C4-2B (cell line): Measurements from ENCODE around the gene PLA2G2D.

Source experiments
- H3K27ac ChIP-seq: fragments of 450-650 bp; 2 replicates; pipeline ENCODE4 v1.5.1; 2017
- ZFX ChIP-seq: fragments of 450-650 bp; IDR thresholded peaks from 2 replicates; pipeline ENCODE4 v1.6.1; 2017
- TF ChIP-seq, protein P1 (sequence below): fragments of 450-650 bp; conservative IDR thresholded peaks from 2 replicates; pipeline ENCODE4 v1.5.1; 2017; ENCODE audit warnings: mild to moderate bottlenecking

PLA2G2D gene

DNA sequence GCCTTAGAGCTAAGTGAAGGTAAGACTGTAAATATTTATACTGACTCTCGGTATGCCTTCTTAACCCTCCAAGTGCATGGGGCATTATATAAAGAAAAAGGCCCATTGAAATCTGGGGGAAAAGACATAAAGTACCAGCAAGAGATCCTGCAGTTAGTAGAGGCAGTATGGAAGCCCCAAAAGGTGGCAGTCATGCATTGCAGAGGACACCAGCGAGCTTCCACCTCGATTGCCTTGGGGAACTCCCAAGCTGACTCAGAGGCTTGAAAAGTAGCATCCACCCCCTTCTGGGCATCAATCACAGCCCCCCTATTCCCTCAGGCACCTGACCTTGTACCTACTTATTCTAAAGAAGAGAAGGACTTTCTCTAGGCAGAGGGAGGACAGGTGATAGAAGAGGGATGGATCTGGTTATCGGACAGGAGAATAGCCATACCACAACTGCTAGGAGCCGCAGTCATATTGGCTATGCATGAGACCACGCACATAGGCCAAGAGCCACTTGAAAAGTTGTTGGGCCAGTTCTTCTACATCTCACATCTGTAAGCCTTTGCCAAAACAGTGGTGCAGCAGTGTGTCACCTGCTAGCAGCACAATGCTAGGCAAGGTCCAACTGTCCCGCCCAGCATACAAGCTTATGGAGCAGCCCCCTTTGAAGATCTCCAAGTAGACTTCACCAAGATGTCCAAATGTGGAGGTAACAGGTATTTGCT, 39.2 kb upstream of the PLA2G2D start:
- TF ChIP-seq, protein P1, sequence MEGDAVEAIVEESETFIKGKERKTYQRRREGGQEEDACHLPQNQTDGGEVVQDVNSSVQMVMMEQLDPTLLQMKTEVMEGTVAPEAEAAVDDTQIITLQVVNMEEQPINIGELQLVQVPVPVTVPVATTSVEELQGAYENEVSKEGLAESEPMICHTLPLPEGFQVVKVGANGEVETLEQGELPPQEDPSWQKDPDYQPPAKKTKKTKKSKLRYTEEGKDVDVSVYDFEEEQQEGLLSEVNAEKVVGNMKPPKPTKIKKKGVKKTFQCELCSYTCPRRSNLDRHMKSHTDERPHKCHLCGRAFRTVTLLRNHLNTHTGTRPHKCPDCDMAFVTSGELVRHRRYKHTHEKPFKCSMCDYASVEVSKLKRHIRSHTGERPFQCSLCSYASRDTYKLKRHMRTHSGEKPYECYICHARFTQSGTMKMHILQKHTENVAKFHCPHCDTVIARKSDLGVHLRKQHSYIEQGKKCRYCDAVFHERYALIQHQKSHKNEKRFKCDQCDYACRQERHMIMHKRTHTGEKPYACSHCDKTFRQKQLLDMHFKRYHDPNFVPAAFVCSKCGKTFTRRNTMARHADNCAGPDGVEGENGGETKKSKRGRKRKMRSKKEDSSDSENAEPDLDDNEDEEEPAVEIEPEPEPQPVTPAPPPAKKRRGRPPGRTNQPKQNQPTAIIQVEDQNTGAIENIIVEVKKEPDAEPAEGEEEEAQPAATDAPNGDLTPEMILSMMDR: no peak
- no peak for TF ChIP-seq ZFX
- H3K27ac ChIP-seq: no peak overlapping the region

DNA sequence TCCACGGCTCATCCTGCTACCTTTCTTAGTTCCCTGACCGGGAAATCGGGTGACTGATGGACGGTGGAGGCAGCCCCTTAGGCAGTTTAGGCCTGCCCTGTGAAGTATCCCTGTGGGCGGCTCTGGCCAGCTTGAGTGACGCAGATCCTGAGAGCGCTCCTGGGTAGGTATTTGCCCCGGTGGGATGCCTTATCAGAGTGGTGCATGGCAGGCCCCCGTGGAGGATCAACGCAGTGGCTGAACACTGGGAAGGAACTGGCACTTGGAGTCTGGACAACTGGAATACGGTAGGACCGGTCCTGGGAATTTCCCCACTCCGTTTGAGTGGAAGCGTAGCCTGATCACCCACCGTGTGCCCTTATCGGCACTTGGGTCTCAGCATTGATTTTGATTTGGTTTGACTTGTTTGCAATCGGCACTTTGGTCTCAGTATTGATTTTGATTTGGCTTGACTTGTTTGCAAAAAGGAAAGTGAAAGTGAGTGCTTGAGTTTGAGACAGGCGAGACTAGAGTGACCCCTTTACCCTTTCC, 35.0 kb upstream of the PLA2G2D start:
- H3K27ac ChIP-seq: no peak overlapping the region
- TF ChIP-seq, protein P1: no peak
- no peak for TF ChIP-seq ZFX

DNA sequence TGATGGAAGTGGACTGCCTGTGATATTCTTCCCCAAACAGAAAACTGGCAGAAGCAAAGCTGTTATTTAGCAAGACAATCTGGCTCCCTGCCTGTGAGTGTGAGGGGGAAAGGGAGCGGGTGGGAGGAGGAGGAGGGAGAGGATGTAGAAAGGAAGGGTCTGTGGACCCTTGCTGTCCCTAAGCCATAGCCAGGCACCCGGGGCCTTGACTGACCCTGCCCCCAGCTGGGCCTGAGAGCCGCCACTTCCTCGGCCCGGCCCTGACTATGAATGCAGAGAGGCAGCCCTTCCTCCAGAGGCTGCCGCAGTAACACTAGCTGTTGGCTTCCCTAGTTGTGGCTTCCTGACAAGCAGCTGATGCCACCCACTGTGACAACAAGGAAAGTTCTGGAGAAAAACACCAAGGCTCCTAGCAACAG, 33.7 kb upstream of the PLA2G2D start:
- TF ChIP-seq ZFX: no peak
- TF ChIP-seq, protein P1: no peak
- H3K27ac ChIP-seq: no peak overlapping the region; the same call in 1 of the 2 replicates

DNA sequence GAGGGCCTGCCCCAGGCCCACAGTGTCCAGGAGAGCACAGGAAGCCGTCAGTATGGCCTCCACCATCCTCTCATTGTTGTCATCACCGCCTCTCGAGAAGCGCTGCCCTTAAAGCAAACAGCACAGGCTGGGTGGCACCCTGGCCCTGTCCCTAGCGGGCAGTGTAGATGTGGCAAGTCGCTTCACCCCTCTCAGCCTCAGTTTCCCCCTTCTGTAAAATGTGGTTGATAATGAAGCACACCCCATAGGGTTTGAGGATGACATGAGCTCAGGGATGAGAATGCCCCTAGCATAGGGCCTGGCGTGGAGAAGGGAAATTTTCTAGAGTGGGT, 33.2 kb upstream of the PLA2G2D start:
- no peak overlapping the region; the same call in 1 of the 2 replicates for H3K27ac ChIP-seq
- no peak for TF ChIP-seq ZFX
- TF ChIP-seq, protein P1: peak; percentile 59

DNA sequence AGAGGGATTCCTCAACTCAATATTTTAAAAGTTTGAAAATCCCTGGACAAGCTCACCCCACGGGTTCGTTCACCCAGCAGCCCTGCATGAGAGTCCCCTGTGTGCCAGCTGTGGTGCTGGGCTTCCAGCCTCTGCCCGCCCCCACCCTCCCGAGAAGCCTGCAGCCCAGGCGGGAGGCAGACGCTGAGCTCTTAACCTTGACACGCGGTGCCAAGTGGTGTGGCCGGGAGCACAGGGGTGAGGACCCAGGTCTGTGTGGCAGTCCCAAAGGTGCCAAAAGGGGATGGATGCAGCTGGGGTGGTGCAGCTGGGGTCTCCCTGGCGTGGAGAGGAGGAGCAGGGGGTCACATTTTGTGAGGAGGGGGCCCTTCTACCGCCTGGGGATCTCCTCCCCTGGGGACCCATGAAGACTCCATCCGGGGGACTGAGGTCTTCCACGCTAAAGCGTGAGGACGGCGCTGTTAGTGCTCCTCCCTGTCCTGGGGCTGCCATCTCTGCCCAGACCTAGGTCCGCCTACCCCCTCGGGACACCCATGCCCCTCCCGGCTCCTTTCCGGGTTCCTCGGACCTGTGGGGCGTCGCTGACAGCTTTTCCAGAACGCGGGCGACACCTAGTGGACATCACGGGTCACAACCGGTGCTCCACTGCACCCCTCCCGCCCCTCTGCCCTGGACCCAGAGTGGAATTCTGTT, 32.7 kb upstream of the PLA2G2D start:
- TF ChIP-seq, protein P1: peak; percentile 78
- TF ChIP-seq ZFX: no peak
- peak overlapping the region; percentile 28; the same call in 1 of the 2 replicates for H3K27ac ChIP-seq

DNA sequence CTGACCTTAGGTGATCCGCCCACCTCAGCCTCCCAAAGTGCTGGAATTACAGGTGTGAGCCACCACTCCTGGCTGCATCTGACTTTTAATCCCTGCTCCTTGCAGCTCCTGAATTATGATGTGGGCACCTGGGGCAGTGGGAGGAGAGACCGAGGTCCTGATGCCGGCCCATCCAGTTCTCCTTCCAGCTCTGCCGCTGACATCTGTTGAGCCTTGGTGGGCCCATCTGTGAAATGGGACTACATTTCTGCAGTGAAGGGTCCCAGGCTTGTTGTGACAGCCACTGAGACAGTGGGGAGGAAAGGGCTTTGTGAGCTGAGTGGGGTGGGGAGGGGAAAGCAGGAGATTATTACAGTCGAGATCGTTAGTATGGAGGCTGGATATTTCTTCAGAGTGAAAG, 31.6 kb upstream of the PLA2G2D start:
- TF ChIP-seq, protein P1: no peak
- TF ChIP-seq ZFX: no peak
- H3K27ac ChIP-seq: no peak overlapping the region

DNA sequence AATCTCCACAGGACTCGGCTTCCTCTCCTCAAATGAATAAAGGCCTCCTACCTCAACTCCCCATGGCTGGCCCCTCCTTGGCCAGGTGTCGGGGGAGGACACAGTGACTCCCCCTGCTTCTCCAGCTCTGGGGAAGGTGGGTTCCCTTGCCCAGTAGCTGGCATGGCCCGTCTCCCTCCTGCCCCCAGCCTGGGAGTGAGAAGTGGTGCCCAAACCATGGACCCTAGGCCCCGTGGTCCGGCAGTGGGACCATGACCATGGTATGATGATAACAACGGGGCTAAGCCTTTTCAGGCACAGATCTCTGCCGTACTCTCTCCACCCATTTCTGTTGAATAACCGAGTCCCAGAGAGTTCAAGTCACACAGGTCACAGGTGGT, 31.0 kb upstream of the PLA2G2D start:
- no peak overlapping the region for H3K27ac ChIP-seq
- TF ChIP-seq, protein P1: no peak
- TF ChIP-seq ZFX: no peak
